ENCODE measurements around the gene PC.

DNA sequence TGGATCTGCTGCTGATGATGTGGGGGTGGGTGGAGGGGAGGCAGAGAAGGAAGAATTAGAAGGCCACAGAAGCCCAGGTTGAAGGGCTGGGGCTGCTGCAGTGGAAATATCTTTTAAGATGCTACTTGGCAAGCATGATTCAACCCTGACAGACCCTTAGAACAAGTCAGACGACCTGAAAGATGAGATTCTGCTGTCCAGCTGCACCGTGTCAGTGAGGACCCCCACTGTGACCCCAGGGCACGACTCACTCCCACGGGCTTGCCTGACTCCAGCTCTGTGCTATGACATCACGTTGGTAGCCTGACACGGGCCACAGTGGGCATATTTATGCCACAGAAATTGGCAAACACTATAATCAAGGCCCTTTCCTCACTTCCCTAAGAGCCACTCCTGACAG lies 65.3 kb downstream of the PC start:
- TF ChIP-seq CTCF (IDR thresholded peaks at IDR 0.05) = no peak
- TF ChIP-seq POLR2A (IDR thresholded peaks at IDR 0.05) = no peak

Data from body of pancreas (tissue), 4 donors.